OCI-LY3 (cell line): ENCODE data around the gene UGT1A3.

Experiments
- H2AFZ ChIP-seq: fragments of 200-600, 300-600 bp; shearing (Covaris generic); 2 replicates; pipeline ENCODE4 v1.6.0; 2014; ENCODE audit warnings: antibody characterized with exemption, low read depth, low read length
- H3K27ac ChIP-seq: fragments of 200-600, 300-600 bp; sonication (generic); 2 replicates; pipeline ENCODE4 v1.5.1; 2014; ENCODE audit warnings: mild to moderate bottlenecking, low read length, moderate library complexity, mixed read lengths
- H3K27me3 ChIP-seq: fragments of 200-600, 300-600 bp; sonication (generic); 2 replicates; pipeline ENCODE4 v1.6.1; 2014; ENCODE audit warnings: low read depth, low read length, mixed read lengths
- H3K36me3 ChIP-seq: fragments of 200-600, 300-600 bp; sonication (generic); replicated peaks from 2 replicates; pipeline ENCODE3; 2014; ENCODE audit warnings: low read depth, low read length, mixed read lengths
- H3K4me1 ChIP-seq: fragments of 300-600, 200-600 bp; sonication (generic); 2 replicates; pipeline ENCODE4 v1.6.1; 2014; ENCODE audit warnings: low read length, mixed read lengths
- H3K4me2 ChIP-seq: fragments of 200-600, 300-600 bp; sonication (generic); 2 replicates; pipeline ENCODE4 v1.6.1; 2014; ENCODE audit warnings: low read length, mixed read lengths
- H3K4me3 ChIP-seq: fragments of 300-600, 200-600 bp; sonication (generic); 2 replicates; pipeline ENCODE4 v1.5.1; 2014; ENCODE audit warnings: antibody characterized with exemption, mild to moderate bottlenecking, low read length, moderate library complexity
- H3K79me2 ChIP-seq: fragments of 300-600, 200-600 bp; shearing (Covaris generic); 2 replicates; pipeline ENCODE4 v1.6.1; 2014; ENCODE audit warnings: mild to moderate bottlenecking, low read length, mixed read lengths
- H3K9ac ChIP-seq: fragments of 300-600, 200-600 bp; shearing (Covaris generic); 2 replicates; pipeline ENCODE4 v1.6.0; 2014; ENCODE audit warnings: mild to moderate bottlenecking, low read length, moderate library complexity
- H3K9me3 ChIP-seq: fragments of 200-600, 300-600 bp; shearing (Covaris generic); 2 replicates; pipeline ENCODE4 v1.6.1; 2014; ENCODE audit warnings: low read length, mixed read lengths; ENCODE audit not compliant: insufficient read depth
- H4K20me1 ChIP-seq: fragments of 200-600, 300-600 bp; sonication (generic); 2 replicates; pipeline ENCODE4 v1.6.1; 2016; ENCODE audit warnings: low read length, mixed read lengths; ENCODE audit not compliant: insufficient read depth
- CTCF ChIP-seq: fragments of 200-600, 300-600 bp; sonication (generic); IDR thresholded peaks from 2 replicates; pipeline ENCODE4 v1.5.1; 2014; ENCODE audit warnings: antibody characterized with exemption, low read length, low read depth
- EZH2phosphoT487 ChIP-seq: fragments of 200-600 bp; shearing (Covaris generic); IDR thresholded peaks from 2 replicates; pipeline ENCODE4 v1.6.1; 2018; ENCODE audit warnings: antibody characterized with exemption, mixed run types, low read depth

Gene UGT1A3

GRCh38 chr2:233728723-233729301 lies at the start of gene UGT1A3:
TSS of gene UGT1A3 (plus strand) at chr2:233729042. CDS start at chr2:233729127, 85 bp downstream.
- Histone ChIP-seq H3K4me2 (no peak within 1 kb of the TSS), H3K79me2 (no peaks in the 10 kb centered on the region), H3K4me1 (no peaks in the 10 kb centered on the region), H4K20me1 (no peaks in the 10 kb centered on the region), H3K4me3 (no peak within 1 kb of the TSS), H3K9ac (no peak within 1 kb of the TSS), H3K9me3 (no peaks in the 10 kb centered on the region), H3K27ac (no peak within 1 kb of the TSS), H3K27me3 (no peaks in the 10 kb centered on the region), H3K36me3 (no peaks in the 10 kb centered on the region), H2AFZ (no peak within 1 kb of the TSS)
- TF ChIP-seq EZH2phosphoT487 (no peak), CTCF (no peak)

- Histone ChIP-seq H4K20me1 (no peaks in the 10 kb centered on the region), H3K27ac (no peak overlapping the region), H3K9ac (no peak overlapping the region), H3K4me3 (no peak overlapping the region), H2AFZ (no peak overlapping the region), H3K4me2 (no peak overlapping the region), H3K36me3 (no peaks in the 10 kb centered on the region), H3K9me3 (no peaks in the 10 kb centered on the region), H3K79me2 (no peaks in the 10 kb centered on the region), H3K27me3 (no peaks in the 10 kb centered on the region), H3K4me1 (no peaks in the 10 kb centered on the region)
- no peak for TF ChIP-seq EZH2phosphoT487
- no peak for TF ChIP-seq CTCF
Observed at GRCh38 chr2:233679196-233679595, 49.6 kb upstream of the UGT1A3 start.

GRCh38 chr2:233680361-233681045 lies 48.3 kb upstream of the UGT1A3 start:
- Histone ChIP-seq H3K79me2 (no peaks in the 10 kb centered on the region), H3K4me2 (no peak overlapping the region), H3K4me1 (no peaks in the 10 kb centered on the region), H3K27me3 (no peaks in the 10 kb centered on the region), H4K20me1 (no peaks in the 10 kb centered on the region), H3K27ac (no peak overlapping the region), H3K36me3 (no peaks in the 10 kb centered on the region), H3K9ac (no peak overlapping the region), H3K9me3 (no peaks in the 10 kb centered on the region), H3K4me3 (no peak overlapping the region), H2AFZ (no peak overlapping the region)
- TF ChIP-seq CTCF (no peak), EZH2phosphoT487 (no peak)

GRCh38 chr2:233681521-233682099 lies 47.2 kb upstream of the UGT1A3 start, which contains the start of gene UGT1A7:
TSS of gene UGT1A7 (plus strand) at chr2:233681901. CDS start at chr2:233681938, 37 bp downstream.
- no peak within 1 kb of the TSS for H2AFZ ChIP-seq
- H3K4me2 ChIP-seq: no peak within 1 kb of the TSS

More at GRCh38 chr2:233681521-233682099, 47.2 kb upstream of the UGT1A3 start, which contains the start of gene UGT1A7:
- no peaks in the 10 kb centered on the region for H3K27me3 ChIP-seq
- TF ChIP-seq EZH2phosphoT487 (no peak), CTCF (no peak)
- no peaks in the 10 kb centered on the region for H3K4me1 ChIP-seq
- H3K9ac ChIP-seq: no peak within 1 kb of the TSS
- no peaks in the 10 kb centered on the region for H3K36me3 ChIP-seq
- H3K4me3 ChIP-seq: no peak within 1 kb of the TSS
- H4K20me1 ChIP-seq: no peaks in the 10 kb centered on the region
- no peaks in the 10 kb centered on the region for H3K9me3 ChIP-seq
- H3K27ac ChIP-seq: no peak within 1 kb of the TSS
- no peaks in the 10 kb centered on the region for H3K79me2 ChIP-seq
